PC-3 (cell line): ENCODE results near the gene ATXN8OS. TPM values are rescaled to one million over a fixed set of nuclear protein-coding genes. Genes with fewer than 3 reads are reported as not detected.

Experiments
- ATAC-seq: fragments of 200-7000 bp; cut with Tn5 transposase; 2 replicates; pipeline ENCODE4 v1.9.1; 2020; ENCODE audit warnings: mild to moderate bottlenecking, moderate library complexity
- BruUV-seq: library from RNA; stranded (reverse); fragments of 400-500 nt; replicated peaks from 2 replicates; lab custom pipeline; 2021; lab: Mats Ljungman, UMichigan
- CTCF ChIA-PET: fragments of 300-600 bp; sonication (Branson Sonifier 250); formaldehyde crosslinking; loops from one replicate; lab custom pipeline; 2022; ENCODE audit warnings: antibody characterized with exemption; lab: Charles Lee
- POLR2A ChIA-PET: fragments of 300-600 bp; sonication (Branson Sonifier 250); formaldehyde crosslinking; loops from one replicate; lab custom pipeline; 2022; ENCODE audit warnings: antibody characterized with exemption; ENCODE audit not compliant: unreplicated experiment; lab: Charles Lee
- DNase-seq: peaks from one replicate; pipeline ENCODE4 v3.0.0-alpha.2; 2015
- H2AFZ ChIP-seq: fragments of 300-600 bp; sonication (generic); 2 replicates; pipeline ENCODE4 v1.6.0; 2016; ENCODE audit warnings: antibody characterized with exemption, low read length
- H3F3A ChIP-seq: fragments of 300-600 bp; sonication (generic); one replicate; pipeline ENCODE4 v1.6.0; 2017; ENCODE audit warnings: antibody characterized with exemption, low read length, control low read depth, mild to moderate bottlenecking; ENCODE audit not compliant: unreplicated experiment
- H3K27ac ChIP-seq: fragments of 300-600 bp; sonication (generic); 2 replicates; pipeline ENCODE4 v1.5.1; 2016; ENCODE audit warnings: mild to moderate bottlenecking, low read length
- H3K27me3 ChIP-seq: fragments of 300-600 bp; sonication (generic); 2 replicates; pipeline ENCODE4 v1.6.1; 2016; ENCODE audit warnings: low read length, mixed read lengths
- H3K36me3 ChIP-seq: fragments of 300-600 bp; sonication (generic); 2 replicates; pipeline ENCODE4 v1.6.1; 2016; ENCODE audit warnings: low read depth, mixed run types, low read length, mixed read lengths
- H3K4me1 ChIP-seq: fragments of 300-600 bp; sonication (generic); 2 replicates; pipeline ENCODE4 v1.5.1; 2016; ENCODE audit warnings: low read length; ENCODE audit not compliant: insufficient read depth
- H3K4me2 ChIP-seq: fragments of 300-600 bp; sonication (generic); 2 replicates; pipeline ENCODE4 v1.6.0; 2016; ENCODE audit warnings: low read length
- H3K4me3 ChIP-seq: fragments of 300-600 bp; sonication (generic); 2 replicates; pipeline ENCODE4 v1.5.1; 2016; ENCODE audit warnings: mild to moderate bottlenecking, low read length, mixed read lengths
- H3K79me2 ChIP-seq: fragments of 300-600 bp; sonication (generic); 2 replicates; pipeline ENCODE4 v1.6.1; 2017; ENCODE audit warnings: low read length, mixed read lengths
- H3K9ac ChIP-seq: fragments of 300-600 bp; sonication (generic); 2 replicates; pipeline ENCODE4 v1.6.0; 2016; ENCODE audit warnings: mild to moderate bottlenecking, low read length
- H3K9me2 ChIP-seq: fragments of 300-600 bp; sonication (generic); replicated peaks from 2 replicates; pipeline ENCODE4 v1.6.1; 2016; ENCODE audit warnings: mixed run types, low read length, mixed read lengths
- H3K9me3 ChIP-seq: fragments of 300-600 bp; sonication (generic); 2 replicates; pipeline ENCODE4 v1.6.1; 2016; ENCODE audit warnings: low read length, mixed read lengths
- H4K20me1 ChIP-seq: fragments of 300-600 bp; sonication (generic); 2 replicates; pipeline ENCODE4 v1.6.1; 2016; ENCODE audit warnings: low read length, mixed read lengths
- CTCF ChIP-seq: fragments of 300-600 bp; sonication (generic); conservative IDR thresholded peaks from 2 replicates; pipeline ENCODE4 v1.5.1; 2017; ENCODE audit warnings: antibody characterized with exemption, low read depth, mild to moderate bottlenecking, low read length
- EZH2 ChIP-seq: fragments of 300-600 bp; sonication (generic); IDR thresholded peaks from one replicate; pipeline ENCODE4 v1.6.1; 2017; ENCODE audit warnings: antibody characterized with exemption, mild to moderate bottlenecking, low read length; ENCODE audit not compliant: unreplicated experiment
- EZH2phosphoT487 ChIP-seq: fragments of 300-600 bp; sonication (generic); IDR thresholded peaks from 2 replicates; pipeline ENCODE4 v1.6.1; 2018; ENCODE audit warnings: mild to moderate bottlenecking, antibody characterized with exemption, low read length, borderline replicate concordance
- intact Hi-C: fragments of 100-400 bp; cut with micrococcal nuclease; formaldehyde crosslinking; loops from 2 replicates; pipeline ENCODE4 v1.9.0; 2023
- total RNA-seq: library from RNA; depleted of rRNA; stranded (reverse); fragments of >200 nt; gene quantifications from 2 replicates; pipeline ENCODE4 v1.2.3, GENCODE V29; 2014

The ATXN8OS gene
- total RNA-seq, 1 experiment from 2014 or later, result not detected

GRCh38 chr13:70162141-70162540, 54.5 kb downstream of the ATXN8OS start:
- Histone ChIP-seq H4K20me1 (no peaks in the 10 kb centered on the region), H3K36me3 (no peaks in the 10 kb centered on the region), H3K27ac (no peak overlapping the region), H3K4me2 (no peak overlapping the region), H3K9me3 (no peaks in the 10 kb centered on the region), H3K79me2 (no peaks in the 10 kb centered on the region), H3F3A (no peaks in the 10 kb centered on the region), H3K4me3 (no peak overlapping the region), H3K27me3 (no peaks in the 10 kb centered on the region), H3K9me2 (no peaks in the 10 kb centered on the region), H3K9ac (no peak overlapping the region), H2AFZ (no peak overlapping the region), H3K4me1 (no peaks in the 10 kb centered on the region)
- ATAC-seq (no peak), DNase-seq (no peak)
- ChIA-PET POLR2A (no interaction called here), CTCF (no interaction called here)
- BruUV-seq, result no TSS peak
- intact Hi-C loops, result no loop called here
- no peak for TF ChIP-seq CTCF
- TF ChIP-seq EZH2phosphoT487, result no peak
- TF ChIP-seq EZH2, result no peak

GRCh38 chr13:70170689-70171088, 63.1 kb downstream of the ATXN8OS start:
- ChIA-PET CTCF (no interaction called here), POLR2A (no interaction called here)
- Histone ChIP-seq H3K4me2 (peak overlapping the region; percentile 44), H3F3A (no peaks in the 10 kb centered on the region), H2AFZ (no peak overlapping the region), H3K4me1 (peaks cover 3% of the 10 kb centered on the region; the same call in 1 of the 2 replicates), H3K36me3 (no peaks in the 10 kb centered on the region), H3K27ac (peak overlapping the region; percentile 68), H3K4me3 (no peak overlapping the region), H3K9me2 (no peaks in the 10 kb centered on the region), H3K27me3 (no peaks in the 10 kb centered on the region), H3K9ac (no peak overlapping the region), H4K20me1 (no peaks in the 10 kb centered on the region), H3K9me3 (no peaks in the 10 kb centered on the region), H3K79me2 (no peaks in the 10 kb centered on the region)
- peak; percentile 77 for ATAC-seq
- intact Hi-C loops, result no loop called here
- BruUV-seq, result no TSS peak
- no peak for TF ChIP-seq EZH2
- no peak for TF ChIP-seq EZH2phosphoT487
- TF ChIP-seq CTCF, result no peak
- peak; percentile 46 for DNase-seq

GRCh38 chr13:70171151-70171550, 63.5 kb downstream of the ATXN8OS start:
- H3K9ac ChIP-seq, result no peak overlapping the region
- H3K4me3 ChIP-seq, result no peak overlapping the region
- peak; percentile 97 for ATAC-seq
- H3F3A ChIP-seq, result no peaks in the 10 kb centered on the region
- H4K20me1 ChIP-seq, result no peaks in the 10 kb centered on the region
- CTCF ChIA-PET, result no interaction called here
- no peaks in the 10 kb centered on the region for H3K9me3 ChIP-seq
- H2AFZ ChIP-seq, result no peak overlapping the region
- no peaks in the 10 kb centered on the region for H3K79me2 ChIP-seq
- BruUV-seq, result no TSS peak
- H3K36me3 ChIP-seq, result no peaks in the 10 kb centered on the region
- TF ChIP-seq EZH2, result no peak
- TF ChIP-seq CTCF, result no peak
- TF ChIP-seq EZH2phosphoT487, result no peak
- POLR2A ChIA-PET, result no interaction called here
- H3K9me2 ChIP-seq, result no peaks in the 10 kb centered on the region
- peak overlapping the region; percentile 44 for H3K4me2 ChIP-seq
- H3K27me3 ChIP-seq, result no peaks in the 10 kb centered on the region
- H3K27ac ChIP-seq, result peak overlapping the region; percentile 68
- peak; percentile 44 for DNase-seq
- H3K4me1 ChIP-seq, result peaks cover 3% of the 10 kb centered on the region; the same call in 1 of the 2 replicates
- intact Hi-C loops, result no loop called here
